Medulla oblongata (tissue), 1 donor: ENCODE data around the gene ATXN2.
"Not testable (repeated sequence)": the region's sequence is repeated elsewhere in the genome, so short reads cannot be mapped to it uniquely, and the experiment has no call there.

Experiments
- DNase-seq: peaks from one replicate; pipeline ENCODE4 v3.0.0-alpha.2; 2015; ENCODE audit errors: extremely low spot score

Gene ATXN2

DNA sequence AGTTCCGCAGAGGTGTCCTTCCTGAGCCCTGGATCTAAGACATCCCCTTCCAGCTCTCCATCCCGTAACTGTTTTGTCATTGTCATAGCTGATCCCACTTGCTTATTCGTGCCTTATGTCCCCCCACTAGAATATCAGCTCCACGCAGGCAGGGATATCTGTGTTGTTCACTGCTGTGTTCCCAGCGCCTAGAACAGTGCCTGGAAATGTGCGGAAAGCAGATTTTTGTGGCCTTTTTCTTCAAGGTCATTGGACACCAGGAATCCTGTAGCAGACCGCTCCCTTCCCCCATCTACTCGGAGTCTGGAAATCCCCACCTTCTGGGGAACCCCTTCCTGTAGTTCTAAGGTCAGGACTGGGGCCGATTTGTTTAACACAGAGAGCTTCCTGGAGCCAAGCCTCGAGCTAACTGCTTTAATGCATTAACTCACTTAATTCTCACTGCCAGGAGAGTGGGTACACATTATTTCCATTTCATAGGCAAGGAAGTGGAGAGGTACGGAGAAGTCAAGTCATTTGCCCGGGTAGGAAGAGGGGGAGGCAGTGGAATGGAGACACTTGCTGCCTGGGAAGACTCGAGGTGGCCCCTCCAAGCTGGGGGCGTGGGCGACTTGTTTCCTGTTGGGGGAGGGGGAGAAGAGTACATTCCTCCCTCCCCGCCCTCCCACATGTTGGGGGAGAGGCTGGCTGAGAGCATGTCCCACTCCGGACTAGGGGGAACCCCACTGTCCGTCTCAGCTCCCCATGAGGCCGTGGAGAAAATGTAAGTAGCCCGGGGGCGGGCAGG lies 194.6 kb downstream of the ATXN2 start:
- DNase-seq: no peak

- DNase-seq: not testable (repeated sequence)
Measured at GRCh38 chr12:111402490-111402824, 196.7 kb downstream of the ATXN2 start.
